K562 (cell line): Measurements from ENCODE around the gene STAT6. TPM values are rescaled to one million over a fixed set of nuclear protein-coding genes. Genes with fewer than 3 reads are reported as not detected.

ENCODE experiments used
- ATAC-seq: fragments of 200-7000 bp; cut with Tn5 transposase; 3 replicates; pipeline ENCODE4 v1.9.1; 2020; ENCODE audit warnings: moderate library complexity
- BruUV-seq: library from RNA; stranded (reverse); fragments of 400-500 nt; replicated peaks from 2 replicates; lab custom pipeline; 2021; lab: Mats Ljungman, UMichigan
- CTCF ChIA-PET: fragments of 300-600 bp; formaldehyde crosslinking; extraction: SDS; loops from one replicate; lab custom pipeline; 2021; ENCODE audit warnings: low intra/inter-chr PET ratio; lab: Yijun Ruan, JAX
- POLR2A ChIA-PET: fragments of 300-600, 350-650 bp; sonication (Branson Sonifier 250); formaldehyde crosslinking; extraction: SDS; loops from one replicate; lab custom pipeline; 2021; ENCODE audit warnings: antibody characterized with exemption, inconsistent platforms; lab: Yijun Ruan, JAX
- DNase-seq, 4 experiments: peaks; one replicate each; pipeline versions ENCODE4 v3.0.0 to v3.0.0-alpha.2; 2011 to 2018; ENCODE audit warnings: low spot score in 3 of 4, mixed read lengths in 3 of 4; ENCODE audit errors: extremely low read depth in 1 of 4
- FAIRE-seq: peaks from 2 replicates; lab custom pipeline; 2011; peaks lifted over from hg19 to GRCh38; lab: Jason Lieb, UNC
- H2AFZ ChIP-seq: 2 replicates; pipeline ENCODE4 v1.6.0; 2011; ENCODE audit warnings: low read depth, low read length, control low read depth, inconsistent platforms
- H3K27ac ChIP-seq: fragments of 200-600 bp; 3 replicates; pipeline ENCODE4 v1.8.0; 2011; ENCODE audit warnings: low read depth, mild to moderate bottlenecking, control low read depth, inconsistent platforms, low read length, moderate library complexity, mixed read lengths; ENCODE audit errors: extremely low read depth
- H3K27me3 ChIP-seq, 2 experiments: fragments of 300-600 bp in 1 of 2; 2 replicates in 1 of 2; 3 replicates in 1 of 2; pipeline versions ENCODE4 v1.6.0 to v1.8.0; 2011; ENCODE audit warnings: inconsistent platforms in 2 of 2, low read length in 2 of 2, mild to moderate bottlenecking in 1 of 2, mixed read lengths in 1 of 2, moderate library complexity in 1 of 2; ENCODE audit not compliant: control insufficient read depth in 2 of 2, insufficient read depth in 2 of 2
- H3K36me3 ChIP-seq: fragments of 300-600 bp; 3 replicates; pipeline ENCODE4 v1.8.0; 2011; ENCODE audit warnings: mild to moderate bottlenecking, low read length, inconsistent platforms; ENCODE audit not compliant: control insufficient read depth, insufficient read depth
- H3K4me1 ChIP-seq, 2 experiments: fragments of 200-600 bp in 1 of 2; replicated peaks in 1 of 2; 2 replicates in 1 of 2; 3 replicates in 1 of 2; pipeline versions ENCODE4 v1.5.1 to v1.8.0; 2011; ENCODE audit warnings: inconsistent platforms in 2 of 2, low read length in 2 of 2, mild to moderate bottlenecking in 1 of 2, mixed read lengths in 1 of 2, moderate library complexity in 1 of 2; ENCODE audit not compliant: control insufficient read depth in 2 of 2, insufficient read depth in 2 of 2
- H3K4me2 ChIP-seq: 2 replicates; pipeline ENCODE4 v1.6.1; 2011; ENCODE audit warnings: low read length, control low read depth, inconsistent platforms, mixed read lengths; ENCODE audit not compliant: insufficient read depth
- H3K4me3 ChIP-seq: fragments of 200-600 bp; sonication (generic), shearing (Covaris generic); 2 replicates; pipeline ENCODE4 v1.5.1; 2016; ENCODE audit warnings: control low read depth, inconsistent platforms
- H3K79me2 ChIP-seq: fragments of 200-600 bp; 3 replicates; pipeline ENCODE4 v1.8.0; 2011; ENCODE audit warnings: low read length, inconsistent platforms; ENCODE audit not compliant: control insufficient read depth, insufficient read depth
- H3K9ac ChIP-seq, 2 experiments: 2 replicates each; pipeline versions ENCODE4 v1.6.0 to v1.6.1; 2011; ENCODE audit warnings: low read depth in 2 of 2, low read length in 2 of 2, control low read depth in 1 of 2, inconsistent platforms in 1 of 2, mild to moderate bottlenecking in 1 of 2, mixed read lengths in 1 of 2; ENCODE audit not compliant: insufficient read depth in 1 of 2
- H3K9me1 ChIP-seq: one replicate; pipeline ENCODE4 v1.6.0; 2011; ENCODE audit warnings: inconsistent platforms, mild to moderate bottlenecking, low read length, moderate library complexity; ENCODE audit not compliant: control insufficient read depth, insufficient read depth
- H3K9me3 ChIP-seq: replicated peaks from 2 replicates; pipeline ENCODE4 v1.5.1; 2011; ENCODE audit warnings: low read depth, low read length, inconsistent platforms; ENCODE audit not compliant: control insufficient read depth, insufficient read depth
- H4K20me1 ChIP-seq: replicated peaks from 2 replicates; pipeline ENCODE4 v1.6.1; 2011; ENCODE audit warnings: low read length, inconsistent platforms, mixed read lengths; ENCODE audit not compliant: control insufficient read depth, insufficient read depth
- BRD9 ChIP-seq: fragments of 450-650 bp; IDR thresholded peaks from 2 replicates; pipeline ENCODE4 v1.6.1; 2018; ENCODE audit warnings: low read depth; ENCODE audit not compliant: partially characterized antibody
- CBFA2T3 ChIP-seq: fragments of 450-650 bp; IDR thresholded peaks from 2 replicates; pipeline ENCODE4 v1.6.1; 2017
- CBX2 ChIP-seq: fragments of 200-600 bp; sonication (generic); IDR thresholded peaks from one replicate; pipeline ENCODE4 v1.6.1; 2012; ENCODE audit warnings: mild to moderate bottlenecking, low read length, inconsistent platforms; ENCODE audit not compliant: insufficient read depth, poor library complexity, severe bottlenecking
- FOXK1 ChIP-seq: sonication (generic); formaldehyde crosslinking; IDR thresholded peaks from 2 replicates; pipeline ENCODE4 v1.8.0; 2022; ENCODE audit warnings: missing genetic modification reagents, mild to moderate bottlenecking, borderline replicate concordance
- SAP30 ChIP-seq: fragments of 200-600 bp; sonication (generic); IDR thresholded peaks from 2 replicates; pipeline ENCODE4 v1.6.1; 2012; ENCODE audit warnings: borderline replicate concordance, low read depth, mild to moderate bottlenecking, moderate library complexity, low read length, control low read depth, inconsistent platforms; ENCODE audit not compliant: insufficient read depth, poor library complexity, severe bottlenecking
- SMARCA5 ChIP-seq: fragments of 450-650 bp; IDR thresholded peaks from 2 replicates; pipeline ENCODE4 v1.6.1; 2016
- STAT5B ChIP-seq: fragments of 250-450 bp; sonication (Bioruptor Pico); IDR thresholded peaks from 2 replicates; pipeline ENCODE4 v1.8.0; 2021; ENCODE audit warnings: mild to moderate bottlenecking, inconsistent platforms
- YY1 ChIP-seq, 3 experiments: IDR thresholded peaks; 2 replicates each; pipeline ENCODE4 v1.6.1; 2011; ENCODE audit warnings: low read length in 2 of 3, mild to moderate bottlenecking in 2 of 3, moderate library complexity in 2 of 3, borderline replicate concordance in 1 of 3, control low read depth in 1 of 3, low read depth in 1 of 3; ENCODE audit not compliant: insufficient read depth in 3 of 3, insufficient replicate concordance in 2 of 3, control insufficient read depth in 1 of 3, insufficient read length in 1 of 3; ENCODE audit errors: extremely low read depth in 1 of 3
- ZFP30 ChIP-seq: fragments of 250-450 bp; sonication (Bioruptor Pico); IDR thresholded peaks from 2 replicates; pipeline ENCODE4 v1.8.0; 2022; ENCODE audit warnings: moderate library complexity, mild to moderate bottlenecking, inconsistent platforms, borderline replicate concordance
- ZKSCAN1 ChIP-seq: fragments of 150-350 bp; IDR thresholded peaks from 2 replicates; pipeline ENCODE4 v1.6.1; 2016; ENCODE audit warnings: low read depth, low read length
- ZNF551 ChIP-seq: fragments of 250-450 bp; sonication (Bioruptor Pico); IDR thresholded peaks from 2 replicates; pipeline ENCODE4 v1.5.0; 2021; ENCODE audit warnings: mild to moderate bottlenecking, moderate library complexity
- WGBS: fragments of 100-300 bp; shearing (Covaris generic); methylation state at CpG from one replicate; pipeline ENCODE4 v1.1.6; 2016; ENCODE audit warnings: low coverage, mixed read lengths; ENCODE audit not compliant: insufficient coverage; ENCODE audit errors: missing lambda C conversion rate; 5-methylcytosine and 5-hydroxymethylcytosine counted together
- in situ Hi-C: fragments of 300-500 bp; cut with MboI; formaldehyde crosslinking; loops from 4 replicates; pipeline ENCODE4 v1.15.0; 2018; ENCODE audit warnings: inconsistent platforms, mixed read lengths
- intact Hi-C: fragments of 100-400 bp; cut with micrococcal nuclease; formaldehyde crosslinking; loops from 2 replicates; pipeline ENCODE4 v1.14.2; 2022
- polyA plus RNA-seq, 8 experiments: library from polyadenylated mRNA; depleted of rRNA in 4 of 8; stranded (reverse) in 5 of 8; unstranded in 3 of 8; fragments of >200 nt; fragmentation: Nextera tagmentation in 2 of 8; fragmentation: Illumina TruSeq in 1 of 8; extraction: Ambion mirVana in 2 of 8; extraction: Trizol in 1 of 8; gene quantifications; 2 replicates each; pipeline versions ENCODE4 v1.2.1 to v1.2.3, GENCODE V29; 2011 to 2014; ENCODE audit warnings: inconsistent platforms in 1 of 8, missing spikeins in 1 of 8
- total RNA-seq, 7 experiments: library from RNA; depleted of rRNA in 6 of 7; stranded (reverse); fragments of >200 nt in 6 of 7; fragmentation: Illumina TruSeq in 2 of 7; extraction: Trizol in 2 of 7; gene quantifications; 2 replicates each; pipeline versions ENCODE4 v1.2.1 to v1.2.3, GENCODE V29; 2011 to 2021; ENCODE audit warnings: low replicate concordance in 1 of 7
- TF ChIP-seq, protein P1 (sequence below), 3 experiments: IDR thresholded peaks in 2 of 3; conservative IDR thresholded peaks in 1 of 3; 2 replicates each; pipeline ENCODE4 v1.5.1; 2011 to 2012; ENCODE audit warnings: low read length in 3 of 3, mild to moderate bottlenecking in 3 of 3, control low read depth in 2 of 3, improper control_type of control experiment in 1 of 3, inconsistent platforms in 1 of 3, low read depth in 1 of 3, mixed read lengths in 1 of 3, moderate library complexity in 1 of 3; ENCODE audit not compliant: insufficient read depth in 2 of 3

The STAT6 gene
- total and polyA plus RNA-seq, 9 of the 15 experiments (the other 6 are each of a cell fraction or from before 2014, with no cell fraction given), result 2.4 to 49.5 (median 26.5) TPM

DNA sequence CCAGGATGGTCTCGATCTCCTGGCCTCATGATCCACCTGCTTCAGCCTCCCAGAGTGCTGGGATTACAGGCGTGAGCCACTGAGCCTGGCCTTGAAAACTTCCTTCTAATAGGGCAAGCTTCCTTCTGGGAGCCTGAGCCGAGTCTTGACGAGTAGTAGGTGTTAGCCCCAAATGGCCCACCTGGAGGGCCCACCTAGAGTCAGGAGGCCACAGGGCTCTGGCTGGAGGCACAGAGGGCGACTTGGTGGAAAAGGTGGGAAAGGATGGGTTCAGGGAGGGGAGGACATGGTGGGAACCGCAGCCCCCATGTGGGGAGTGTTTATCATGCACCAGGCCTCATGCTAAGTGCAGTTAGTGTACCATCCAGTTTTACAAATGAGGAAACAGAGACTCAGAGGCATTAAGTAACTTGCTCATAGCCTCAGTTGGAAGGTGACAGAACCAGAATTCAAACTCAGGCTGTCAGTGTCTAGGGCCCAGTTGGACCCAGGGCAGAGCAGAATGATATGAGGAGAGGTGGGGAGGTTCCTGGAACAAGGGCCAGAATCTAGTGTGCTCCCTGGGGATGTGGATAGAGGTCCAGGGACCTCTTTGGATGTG lies 39.3 kb upstream of the STAT6 start:
- no peaks in the 10 kb centered on the region for H3K36me3 ChIP-seq
- H3K4me2 ChIP-seq, result no peak overlapping the region
- DNase-seq (no peak), FAIRE-seq (no peak), ATAC-seq (no peak)
- no TSS peak for BruUV-seq
- 0 out of 2 replicates have a peak, but pooled peaks cover 3% of the 10 kb centered on the region for H4K20me1 ChIP-seq
- H3K27me3 ChIP-seq, result peaks cover 0 to 3% of the 10 kb centered on the region in 2 experiments; a peak in 2 of 5 replicates
- H2AFZ ChIP-seq, result no peak overlapping the region
- H3K79me2 ChIP-seq, result no peaks in the 10 kb centered on the region
- intact Hi-C loops (no loop called here), in situ Hi-C loops (no loop called here)
- H3K4me3 ChIP-seq, result no peak overlapping the region
- no peaks in the 10 kb centered on the region for H3K9me3 ChIP-seq
- H3K4me1 ChIP-seq, result peaks cover 11% of the 10 kb centered on the region in 2 experiments; a peak in 4 of 5 replicates
- H3K27ac ChIP-seq, result no peak overlapping the region
- no peak for TF ChIP-seq ZNF551
- no peak for TF ChIP-seq ZFP30
- TF ChIP-seq CBFA2T3, result no peak
- TF ChIP-seq STAT5B (CRISPR knock-in tag), result no peak
- ChIA-PET CTCF (no interaction called here), POLR2A (no interaction called here)
- 55% methylated on average over 6 of the region's 6 CpGs for WGBS
- no peak overlapping the region for H3K9ac ChIP-seq
- no peaks in the 10 kb centered on the region for H3K9me1 ChIP-seq

DNA sequence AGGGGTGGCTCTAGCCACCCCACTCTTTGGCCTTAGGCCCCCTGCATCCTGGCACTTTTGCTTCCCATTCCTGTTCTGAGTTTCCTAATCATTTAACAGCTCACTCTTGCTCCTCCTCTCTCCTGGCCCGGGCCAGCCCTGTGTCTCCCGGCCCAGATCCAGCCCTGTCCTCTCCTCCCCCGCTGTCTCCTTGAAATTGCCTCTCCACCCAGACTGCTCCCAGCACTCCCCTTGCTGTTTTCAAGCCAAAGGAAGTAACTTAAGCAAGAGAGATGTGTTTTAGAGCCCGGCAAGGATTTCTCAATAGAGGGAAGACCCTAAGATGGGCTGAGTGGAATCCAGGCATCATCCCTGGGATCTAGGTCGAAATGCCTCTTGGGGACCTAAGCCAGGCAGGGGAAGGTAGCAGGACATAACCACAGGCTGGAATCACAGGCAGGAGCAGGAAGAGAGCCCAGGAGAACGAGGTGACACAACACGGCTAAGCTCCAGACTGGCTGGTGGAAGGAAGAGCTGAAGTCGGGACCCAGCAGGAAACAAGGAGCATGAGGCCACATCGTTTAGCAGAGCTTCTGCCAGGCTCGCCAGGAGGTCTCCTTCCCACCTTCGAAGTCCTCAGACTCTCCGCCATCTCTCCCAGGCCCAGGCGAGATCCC lies 38.2 kb upstream of the STAT6 start:
- Histone ChIP-seq H3K79me2 (no peaks in the 10 kb centered on the region), H3K36me3 (no peaks in the 10 kb centered on the region), H3K4me3 (no peak overlapping the region), H4K20me1 (0 out of 2 replicates have a peak, but pooled peaks cover 3% of the 10 kb centered on the region), H3K4me1 (peaks cover under 1 to 9% of the 10 kb centered on the region in 2 experiments; a peak in 4 of 5 replicates), H3K9me3 (no peaks in the 10 kb centered on the region), H3K9me1 (no peaks in the 10 kb centered on the region), H3K27ac (no peak overlapping the region), H3K27me3 (peaks cover 0 to 11% of the 10 kb centered on the region in 2 experiments; a peak in 3 of 5 replicates), H3K4me2 (no peak overlapping the region), H2AFZ (no peak overlapping the region), H3K9ac (peak overlapping the region in 1 of 2 experiments; percentile 61; a peak in 1 of 4 replicates)
- in situ Hi-C loops, result no loop called here
- ChIA-PET POLR2A (interaction anchor here (0.7 to 0.9 kb wide), 3 partner anchors 8 to 34 kb away, joined by 3 to 4 read pairs (median 3); no protein-coding TSS in a partner anchor), CTCF (no interaction called here)
- no peak for DNase-seq
- ATAC-seq, result no peak
- no peak for FAIRE-seq
- no TSS peak for BruUV-seq
- WGBS, result 21% methylated on average over 13 of the region's 13 CpGs
- intact Hi-C loops, result no loop called here
- TF ChIP-seq ZKSCAN1, result no peak
- TF ChIP-seq SAP30, result no peak
- no peak for TF ChIP-seq BRD9
- TF ChIP-seq YY1 (IDR thresholded peaks at IDR 0.05; ENCODE audit: borderline replicate concordance in 1 of 3, control insufficient read depth in 1 of 3, extremely low read depth in 1 of 3, insufficient read depth in 3 of 3, insufficient read length in 1 of 3, insufficient replicate concordance in 2 of 3, low read depth in 1 of 3, low read length in 2 of 3), result no peak
- TF ChIP-seq, protein P1, sequence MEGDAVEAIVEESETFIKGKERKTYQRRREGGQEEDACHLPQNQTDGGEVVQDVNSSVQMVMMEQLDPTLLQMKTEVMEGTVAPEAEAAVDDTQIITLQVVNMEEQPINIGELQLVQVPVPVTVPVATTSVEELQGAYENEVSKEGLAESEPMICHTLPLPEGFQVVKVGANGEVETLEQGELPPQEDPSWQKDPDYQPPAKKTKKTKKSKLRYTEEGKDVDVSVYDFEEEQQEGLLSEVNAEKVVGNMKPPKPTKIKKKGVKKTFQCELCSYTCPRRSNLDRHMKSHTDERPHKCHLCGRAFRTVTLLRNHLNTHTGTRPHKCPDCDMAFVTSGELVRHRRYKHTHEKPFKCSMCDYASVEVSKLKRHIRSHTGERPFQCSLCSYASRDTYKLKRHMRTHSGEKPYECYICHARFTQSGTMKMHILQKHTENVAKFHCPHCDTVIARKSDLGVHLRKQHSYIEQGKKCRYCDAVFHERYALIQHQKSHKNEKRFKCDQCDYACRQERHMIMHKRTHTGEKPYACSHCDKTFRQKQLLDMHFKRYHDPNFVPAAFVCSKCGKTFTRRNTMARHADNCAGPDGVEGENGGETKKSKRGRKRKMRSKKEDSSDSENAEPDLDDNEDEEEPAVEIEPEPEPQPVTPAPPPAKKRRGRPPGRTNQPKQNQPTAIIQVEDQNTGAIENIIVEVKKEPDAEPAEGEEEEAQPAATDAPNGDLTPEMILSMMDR (IDR thresholded peaks at IDR 0.05 in 2 of 3, conservative IDR thresholded peaks at IDR 0.05 in 1 of 3; ENCODE audit: insufficient read depth in 2 of 3, low read depth in 1 of 3, low read length in 3 of 3), result no peak
- no peak for TF ChIP-seq SMARCA5
- no peak for TF ChIP-seq CBX2
- no peak for TF ChIP-seq FOXK1 (CRISPR knock-in tag)
